H1 (cell line): ENCODE results near the gene CPPED1. TPM values are rescaled to one million over a fixed set of nuclear protein-coding genes. Genes with fewer than 3 reads are reported as not detected.

ENCODE experiments used
- CTCF ChIA-PET: fragments of 300-600 bp; sonication (Branson Sonifier 250); formaldehyde crosslinking; loops from one replicate; lab custom pipeline; 2021; ENCODE audit not compliant: partially characterized antibody; lab: Charles Lee
- POLR2A ChIA-PET: fragments of 300-600 bp; sonication (Branson Sonifier 250); formaldehyde crosslinking; loops from one replicate; lab custom pipeline; 2021; ENCODE audit warnings: inconsistent platforms; ENCODE audit not compliant: partially characterized antibody; lab: Charles Lee
- DNase-seq, 2 experiments: peaks; one replicate each; pipeline versions ENCODE4 v3.0.0 to v3.0.0-alpha.2; 2010 to 2022; ENCODE audit warnings: low spot score in 2 of 2, low read depth in 1 of 2, mixed read lengths in 1 of 2
- FAIRE-seq: peaks from 2 replicates; lab custom pipeline; 2011; peaks lifted over from hg19 to GRCh38; lab: Jason Lieb, UNC
- H2AFZ ChIP-seq: 2 replicates; pipeline ENCODE4 v1.8.1; 2012; ENCODE audit warnings: low read length, inconsistent platforms
- H2AK5ac ChIP-seq: 2 replicates; pipeline ENCODE4 v1.6.1; 2013; ENCODE audit warnings: low read depth, low read length
- H2BK120ac ChIP-seq: replicated peaks from 2 replicates; pipeline ENCODE3; 2013; ENCODE audit warnings: low read depth, low read length, inconsistent platforms
- H2BK12ac ChIP-seq: 2 replicates; pipeline ENCODE4 v1.6.1; 2013; ENCODE audit warnings: low read depth, low read length
- H2BK15ac ChIP-seq: 2 replicates; pipeline ENCODE4 v1.6.1; 2013; ENCODE audit warnings: low read length
- H2BK20ac ChIP-seq: 2 replicates; pipeline ENCODE4 v1.6.1; 2013; ENCODE audit warnings: low read length
- H2BK5ac ChIP-seq: 2 replicates; pipeline ENCODE4 v1.6.1; 2013; ENCODE audit warnings: low read depth, low read length
- H3K14ac ChIP-seq: 2 replicates; pipeline ENCODE4 v1.6.1; 2013; ENCODE audit warnings: inconsistent platforms; ENCODE audit not compliant: insufficient read length
- H3K18ac ChIP-seq: 2 replicates; pipeline ENCODE4 v1.6.1; 2013; ENCODE audit warnings: low read length; ENCODE audit errors: extremely low read depth
- H3K23ac ChIP-seq: 2 replicates; pipeline ENCODE4 v1.6.1; 2013; ENCODE audit warnings: inconsistent platforms; ENCODE audit not compliant: insufficient read length
- H3K23me2 ChIP-seq: 2 replicates; pipeline ENCODE4 v1.6.1; 2013; ENCODE audit warnings: low read depth, low read length
- H3K27ac ChIP-seq: 2 replicates; pipeline ENCODE4 v1.6.1; 2011; ENCODE audit warnings: low read depth, low read length, inconsistent platforms
- H3K27me3 ChIP-seq, 4 experiments: replicated peaks in 1 of 4; 1 replicate in 1 of 4; 2 replicates in 3 of 4; pipeline versions ENCODE4 v1.6.1 to v1.8.1; 2011 to 2013; ENCODE audit warnings: low read length in 3 of 4, mild to moderate bottlenecking in 3 of 4, inconsistent platforms in 2 of 4, mixed read lengths in 2 of 4, moderate library complexity in 1 of 4; ENCODE audit not compliant: control insufficient read depth in 3 of 4, insufficient read depth in 3 of 4; ENCODE audit errors: extremely low read depth in 1 of 4
- H3K36me3 ChIP-seq, 4 experiments: 2 replicates each; pipeline versions ENCODE4 v1.6.1 to v1.8.1; 2011 to 2013; ENCODE audit warnings: mild to moderate bottlenecking in 4 of 4, low read length in 3 of 4, moderate library complexity in 2 of 4, control low read depth in 1 of 4, inconsistent platforms in 1 of 4; ENCODE audit not compliant: insufficient read depth in 4 of 4, control insufficient read depth in 2 of 4
- H3K4ac ChIP-seq: replicated peaks from 2 replicates; pipeline ENCODE3; 2013; ENCODE audit warnings: low read length, low read depth, mixed read lengths, inconsistent platforms; ENCODE audit not compliant: insufficient read length
- H3K4me1 ChIP-seq, 4 experiments: replicated peaks in 1 of 4; 1 replicate in 1 of 4; 2 replicates in 3 of 4; pipeline versions ENCODE4 v1.6.1 to v1.8.1; 2011 to 2013; ENCODE audit warnings: low read length in 3 of 4, inconsistent platforms in 2 of 4, mixed read lengths in 1 of 4; ENCODE audit not compliant: insufficient read depth in 4 of 4, control insufficient read depth in 3 of 4
- H3K4me2 ChIP-seq, 2 experiments: 2 replicates each; pipeline versions ENCODE4 v1.6.1 to v1.8.1; 2011 to 2013; ENCODE audit warnings: low read depth in 2 of 2, low read length in 2 of 2, control low read depth in 1 of 2, inconsistent platforms in 1 of 2, mild to moderate bottlenecking in 1 of 2; ENCODE audit not compliant: insufficient read depth in 1 of 2
- H3K4me3 ChIP-seq, 4 experiments: fragments of 200-600, 300-600 bp in 1 of 4; sonication (generic), shearing (Covaris generic), sonication (Bioruptor Twin) in 1 of 4; 2 replicates each; pipeline versions ENCODE4 v1.5.1 to v1.8.1; 2011 to 2016; ENCODE audit warnings: low read length in 4 of 4, low read depth in 3 of 4, control low read depth in 2 of 4, inconsistent platforms in 2 of 4, mild to moderate bottlenecking in 2 of 4, mixed read lengths in 1 of 4, moderate library complexity in 1 of 4; ENCODE audit not compliant: insufficient read depth in 2 of 4; ENCODE audit errors: extremely low read depth in 1 of 4
- H3K56ac ChIP-seq: replicated peaks from 2 replicates; pipeline ENCODE3; 2013; ENCODE audit warnings: low read depth, mild to moderate bottlenecking, mixed read lengths, low read length, inconsistent platforms; ENCODE audit not compliant: insufficient read length
- H3K79me1 ChIP-seq: 2 replicates; pipeline ENCODE4 v1.6.1; 2013; ENCODE audit warnings: low read depth, low read length, control low read depth
- H3K79me2 ChIP-seq, 2 experiments: 2 replicates each; pipeline versions ENCODE4 v1.6.1 to v1.8.1; 2012 to 2013; ENCODE audit warnings: low read length in 2 of 2, mild to moderate bottlenecking in 2 of 2, inconsistent platforms in 1 of 2; ENCODE audit not compliant: insufficient read depth in 2 of 2, control insufficient read depth in 1 of 2
- H3K9ac ChIP-seq, 4 experiments: replicated peaks in 1 of 4; 1 replicate in 1 of 4; 2 replicates in 3 of 4; pipeline versions ENCODE4 v1.6.1 to v1.8.1; 2011 to 2013; ENCODE audit warnings: low read depth in 3 of 4, low read length in 3 of 4, control low read depth in 2 of 4, mild to moderate bottlenecking in 2 of 4, moderate library complexity in 2 of 4, inconsistent platforms in 1 of 4; ENCODE audit errors: extremely low read depth in 1 of 4
- H3K9me3 ChIP-seq, 2 experiments: 2 replicates each; pipeline versions ENCODE4 v1.6.1 to v1.8.1; 2012 to 2013; ENCODE audit warnings: mild to moderate bottlenecking in 2 of 2, moderate library complexity in 2 of 2, control low read depth in 1 of 2, inconsistent platforms in 1 of 2, low read depth in 1 of 2, low read length in 1 of 2, mixed read lengths in 1 of 2; ENCODE audit not compliant: insufficient read depth in 2 of 2
- H4K20me1 ChIP-seq, 2 experiments: replicated peaks in 1 of 2; 2 replicates each; pipeline versions ENCODE3 to v1.8.1; 2011 to 2013; ENCODE audit warnings: inconsistent platforms in 2 of 2, low read length in 2 of 2, mild to moderate bottlenecking in 1 of 2; ENCODE audit not compliant: insufficient read depth in 2 of 2, control insufficient read depth in 1 of 2
- H4K5ac ChIP-seq: 2 replicates; pipeline ENCODE4 v1.6.1; 2013; ENCODE audit warnings: low read length, low read depth, mixed read lengths, inconsistent platforms; ENCODE audit not compliant: insufficient read length
- H4K8ac ChIP-seq: 2 replicates; pipeline ENCODE4 v1.8.0; 2013; ENCODE audit warnings: mild to moderate bottlenecking, moderate library complexity, low read length, inconsistent platforms; ENCODE audit not compliant: insufficient read depth; ENCODE audit errors: extremely low read depth
- H4K91ac ChIP-seq: replicated peaks from 2 replicates; pipeline ENCODE3; 2013; ENCODE audit warnings: low read length, mixed read lengths, inconsistent platforms; ENCODE audit not compliant: insufficient read length
- ATF2 ChIP-seq: IDR thresholded peaks from 2 replicates; pipeline ENCODE4 v1.6.1; 2012; ENCODE audit warnings: low read length, inconsistent platforms
- BACH1 ChIP-seq: IDR thresholded peaks from 2 replicates; pipeline ENCODE4 v1.6.1; 2012; ENCODE audit warnings: low read length, improper control_type of control experiment
- BCL11A ChIP-seq, 2 experiments: IDR thresholded peaks; one replicate each; pipeline ENCODE4 v1.6.1; 2011; ENCODE audit warnings: low read depth in 2 of 2, low read length in 2 of 2, mild to moderate bottlenecking in 2 of 2
- CHD2 ChIP-seq: IDR thresholded peaks from 2 replicates; pipeline ENCODE4 v1.6.1; 2012; ENCODE audit warnings: low read length, improper control_type of control experiment
- CREB1 ChIP-seq: IDR thresholded peaks from 2 replicates; pipeline ENCODE4 v1.6.1; 2012; ENCODE audit warnings: inconsistent platforms
- FOSL1 ChIP-seq: IDR thresholded peaks from 2 replicates; pipeline ENCODE4 v1.6.1; 2011; ENCODE audit warnings: mild to moderate bottlenecking, low read depth, low read length, moderate library complexity; ENCODE audit not compliant: insufficient read depth
- KDM4A ChIP-seq: IDR thresholded peaks from one replicate; pipeline ENCODE4 v1.7.1; 2012; ENCODE audit warnings: low read depth, mild to moderate bottlenecking, moderate library complexity, low read length, inconsistent platforms; ENCODE audit not compliant: severe bottlenecking
- NRF1 ChIP-seq: IDR thresholded peaks from 2 replicates; pipeline ENCODE4 v1.6.1; 2011; ENCODE audit warnings: mild to moderate bottlenecking, low read depth, low read length, improper control_type of control experiment
- RNF2 ChIP-seq: fragments of 200-900, 300-1000 bp; sonication (generic); IDR thresholded peaks from 2 replicates; pipeline ENCODE4 v1.7.1; 2016; ENCODE audit warnings: borderline replicate concordance, low read depth, mild to moderate bottlenecking, antibody characterized with exemption, low read length; ENCODE audit not compliant: poor library complexity, severe bottlenecking; ENCODE audit errors: missing control alignments
- SAP30 ChIP-seq: fragments of 300-600 bp; sonication (generic); IDR thresholded peaks from 2 replicates; pipeline ENCODE4 v1.7.1; 2012; ENCODE audit warnings: low read length, moderate library complexity, mild to moderate bottlenecking, inconsistent platforms; ENCODE audit not compliant: insufficient read depth, insufficient replicate concordance
- SP1 ChIP-seq: IDR thresholded peaks from 2 replicates; pipeline ENCODE4 v1.6.1; 2011; ENCODE audit warnings: low read depth, low read length
- TCF12 ChIP-seq: IDR thresholded peaks from 2 replicates; pipeline ENCODE4 v1.6.1; 2011; ENCODE audit warnings: low read depth, mild to moderate bottlenecking, low read length
- WGBS, 2 experiments: shearing (Covaris generic) in 1 of 2; methylation state at CpG; one replicate each; pipeline versions ENCODE4 v1.1.6 to v1.1.7; 2013 to 2015; ENCODE audit warnings: low lambda C conversion rate in 2 of 2, mixed read lengths in 2 of 2, inconsistent platforms in 1 of 2, low coverage in 1 of 2, missing lambda C conversion rate in 1 of 2; ENCODE audit not compliant: insufficient replicate concordance in 2 of 2, insufficient coverage in 1 of 2, insufficient read length in 1 of 2; ENCODE audit errors: extremely low coverage in 1 of 2, missing lambda C conversion rate in 1 of 2; 5-methylcytosine and 5-hydroxymethylcytosine counted together
- polyA plus RNA-seq, 7 experiments: library from polyadenylated mRNA; depleted of rRNA in 3 of 7; stranded (reverse) in 5 of 7; unstranded in 2 of 7; fragments of >200 nt in 5 of 7; fragments of 200-250 nt in 2 of 7; gene quantifications; 1 replicate in 5 of 7; 2 replicates in 1 of 7; 4 replicates in 1 of 7; pipeline versions ENCODE4 v1.2.1 to v1.2.3, GENCODE V29; 2011 to 2013; ENCODE audit warnings: missing spikeins in 2 of 7, mixed read lengths in 2 of 7
- total RNA-seq: library from RNA; stranded (reverse); fragmentation: NEBNext Ultra II Directional; extraction: Animal tissue kit (Norgen Biotek cat#: 25700); gene quantifications from 2 replicates; pipeline ENCODE4 v1.2.1, GENCODE V29; 2021

The CPPED1 gene
- total and polyA plus RNA-seq, 2 of the 8 experiments (the other 6 are each of a cell fraction or from before 2014, with no cell fraction given) = 3.5 to 11.2 TPM

- Histone ChIP-seq H3K18ac (no peak overlapping the region), H3K4ac (no peak overlapping the region), H3K23ac (no peak overlapping the region), H4K20me1 (no peaks in the 10 kb centered on the region), H3K36me3 (no peaks in the 10 kb centered on the region; a peak in 1 of 8 replicates), H2BK15ac (no peak overlapping the region), H4K91ac (no peak overlapping the region), H3K56ac (no peak overlapping the region), H3K79me1 (no peaks in the 10 kb centered on the region), H2BK120ac (no peak overlapping the region), H3K4me1 (peaks cover 0 to 10% (median 4%) of the 10 kb centered on the region in 4 experiments; a peak in 4 of 7 replicates), H4K8ac (no peak overlapping the region), H2BK12ac (no peak overlapping the region), H4K5ac (no peak overlapping the region), H2BK5ac (no peak overlapping the region), H3K79me2 (no peaks in the 10 kb centered on the region), H3K27me3 (no peaks in the 10 kb centered on the region), H3K23me2 (no peaks in the 10 kb centered on the region), H2BK20ac (no peak overlapping the region), H2AK5ac (no peak overlapping the region), H3K4me2 (no peak overlapping the region), H3K27ac (no peak overlapping the region), H3K9me3 (no peaks in the 10 kb centered on the region), H2AFZ (no peak overlapping the region), H3K9ac (no peak overlapping the region), H3K14ac (no peak overlapping the region), H3K4me3 (no peak overlapping the region)
- 87% methylated on average over 10 of the region's 10 CpGs; no CpG with 5 or more reads in 1 of the 2 experiments for WGBS, 2 experiments
- ChIA-PET CTCF (no interaction called here), POLR2A (no interaction called here)
- FAIRE-seq = no peak
- no peak for DNase-seq
- TF ChIP-seq RNF2 (no peak), CHD2 (no peak), FOSL1 (no peak), ATF2 (no peak), NRF1 (no peak), KDM4A (no peak), SP1 (no peak), BCL11A (IDR thresholded peaks at IDR 0.05; ENCODE audit: low read depth in 2 of 2, low read length in 2 of 2) (no peak), BACH1 (no peak), SAP30 (no peak), CREB1 (no peak), TCF12 (no peak)
Measured at GRCh38 chr16:12611916-12612597, 191.6 kb downstream of the CPPED1 start.
